Measurements from ENCODE around the gene GPC1.

Gene GPC1

DNA sequence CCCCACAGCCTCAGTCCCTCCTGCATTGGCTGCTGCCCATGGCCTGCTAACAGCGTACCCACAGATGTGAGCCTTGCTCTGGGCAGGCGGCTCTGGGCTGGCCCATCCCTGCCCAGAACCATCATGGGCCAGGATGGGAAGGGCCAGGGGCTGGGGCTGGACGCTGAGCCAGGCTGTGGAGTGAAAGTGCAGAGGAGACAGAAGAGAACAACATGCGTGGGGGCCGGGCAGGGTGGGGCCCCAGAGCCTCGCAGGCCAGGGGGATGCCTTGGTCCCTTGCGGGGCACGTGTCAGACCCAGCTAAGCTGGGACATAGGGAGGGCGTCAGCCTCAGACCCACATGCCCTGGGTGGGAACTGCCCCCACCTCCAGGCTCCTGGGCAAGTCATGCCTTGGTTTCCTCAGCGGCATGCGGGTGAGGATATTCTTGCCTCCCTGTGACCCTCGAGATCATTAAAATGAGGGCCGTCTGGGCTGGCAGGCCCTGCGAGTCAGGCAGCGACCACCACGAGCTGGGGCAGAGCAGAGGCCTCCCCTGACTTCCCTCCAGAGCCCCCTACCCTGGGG lies 27.3 kb downstream of the GPC1 start:
- H3K9me3 ChIP-seq (ENCODE audit: control insufficient read depth, insufficient read depth, low read length) = no peaks in the 10 kb centered on the region
- peaks cover 18% of the 10 kb centered on the region for H3K36me3 ChIP-seq (ENCODE audit: control insufficient read depth, insufficient read depth, low read length)
- H3K27ac ChIP-seq (ENCODE audit: low read depth, low read length) = no peak overlapping the region
- H3K27me3 ChIP-seq (ENCODE audit: control insufficient read depth, insufficient read depth, low read length) = no peaks in the 10 kb centered on the region
- H3K9ac ChIP-seq (ENCODE audit: low read depth, low read length) = no peak overlapping the region
- H3K4me1 ChIP-seq (ENCODE audit: control insufficient read depth, insufficient read depth, low read length) = peaks cover 3% of the 10 kb centered on the region
- no peak overlapping the region for H3K4me3 ChIP-seq (ENCODE audit: low read depth, low read length)

DNA sequence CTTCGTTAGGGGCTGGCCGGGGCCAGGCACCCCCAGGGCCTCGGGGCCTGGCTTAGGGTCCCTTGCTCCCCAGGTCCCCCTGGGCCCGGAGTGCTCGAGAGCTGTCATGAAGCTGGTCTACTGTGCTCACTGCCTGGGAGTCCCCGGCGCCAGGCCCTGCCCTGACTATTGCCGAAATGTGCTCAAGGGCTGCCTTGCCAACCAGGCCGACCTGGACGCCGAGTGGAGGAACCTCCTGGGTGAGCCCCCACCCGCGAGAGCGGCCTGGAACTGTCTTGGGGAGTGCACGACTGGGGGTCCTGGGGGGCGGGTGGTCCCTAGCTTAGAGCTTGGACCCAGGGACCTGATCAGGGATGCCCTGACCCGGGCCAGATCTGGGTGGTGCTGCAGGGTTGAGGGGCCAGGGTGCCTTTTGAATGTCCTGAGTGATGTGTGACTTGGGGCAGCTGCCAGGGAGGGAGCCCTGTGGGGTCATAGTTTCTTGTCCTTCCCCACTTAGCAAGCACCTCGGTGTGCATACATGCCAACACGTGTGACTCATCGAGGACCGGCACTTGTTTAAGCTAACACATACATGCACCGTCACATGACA lies 27.9 kb downstream of the GPC1 start:
- no peak overlapping the region for H3K27ac ChIP-seq (ENCODE audit: low read depth, low read length)
- no peak overlapping the region for H3K9ac ChIP-seq (ENCODE audit: low read depth, low read length)
- no peaks in the 10 kb centered on the region for H3K4me1 ChIP-seq (ENCODE audit: control insufficient read depth, insufficient read depth, low read length)
- H3K4me3 ChIP-seq (ENCODE audit: low read depth, low read length) = no peak overlapping the region
- no peaks in the 10 kb centered on the region for H3K9me3 ChIP-seq (ENCODE audit: control insufficient read depth, insufficient read depth, low read length)
- H3K36me3 ChIP-seq (ENCODE audit: control insufficient read depth, insufficient read depth, low read length) = peaks cover 18% of the 10 kb centered on the region
- no peaks in the 10 kb centered on the region for H3K27me3 ChIP-seq (ENCODE audit: control insufficient read depth, insufficient read depth, low read length)

- Histone ChIP-seq H3K4me3 (ENCODE audit: low read depth, low read length) (no peak overlapping the region), H3K4me1 (ENCODE audit: control insufficient read depth, insufficient read depth, low read length) (no peaks in the 10 kb centered on the region), H3K9ac (ENCODE audit: low read depth, low read length) (no peak overlapping the region), H3K36me3 (ENCODE audit: control insufficient read depth, insufficient read depth, low read length) (peaks cover 18% of the 10 kb centered on the region), H3K9me3 (ENCODE audit: control insufficient read depth, insufficient read depth, low read length) (no peaks in the 10 kb centered on the region), H3K27ac (ENCODE audit: low read depth, low read length) (no peak overlapping the region), H3K27me3 (ENCODE audit: control insufficient read depth, insufficient read depth, low read length) (no peaks in the 10 kb centered on the region)
Measured at GRCh38 chr2:240463866-240464481, 28.5 kb downstream of the GPC1 start.

- Histone ChIP-seq H3K36me3 (ENCODE audit: control insufficient read depth, insufficient read depth, low read length) (peaks cover 18% of the 10 kb centered on the region), H3K9me3 (ENCODE audit: control insufficient read depth, insufficient read depth, low read length) (no peaks in the 10 kb centered on the region), H3K4me1 (ENCODE audit: control insufficient read depth, insufficient read depth, low read length) (no peaks in the 10 kb centered on the region), H3K9ac (ENCODE audit: low read depth, low read length) (no peak overlapping the region), H3K4me3 (ENCODE audit: low read depth, low read length) (no peak overlapping the region), H3K27ac (ENCODE audit: low read depth, low read length) (no peak overlapping the region), H3K27me3 (ENCODE audit: control insufficient read depth, insufficient read depth, low read length) (no peaks in the 10 kb centered on the region; the same call in 1 of the 2 replicates)
Measured at GRCh38 chr2:240464514-240465241, 29.2 kb downstream of the GPC1 start.

DNA sequence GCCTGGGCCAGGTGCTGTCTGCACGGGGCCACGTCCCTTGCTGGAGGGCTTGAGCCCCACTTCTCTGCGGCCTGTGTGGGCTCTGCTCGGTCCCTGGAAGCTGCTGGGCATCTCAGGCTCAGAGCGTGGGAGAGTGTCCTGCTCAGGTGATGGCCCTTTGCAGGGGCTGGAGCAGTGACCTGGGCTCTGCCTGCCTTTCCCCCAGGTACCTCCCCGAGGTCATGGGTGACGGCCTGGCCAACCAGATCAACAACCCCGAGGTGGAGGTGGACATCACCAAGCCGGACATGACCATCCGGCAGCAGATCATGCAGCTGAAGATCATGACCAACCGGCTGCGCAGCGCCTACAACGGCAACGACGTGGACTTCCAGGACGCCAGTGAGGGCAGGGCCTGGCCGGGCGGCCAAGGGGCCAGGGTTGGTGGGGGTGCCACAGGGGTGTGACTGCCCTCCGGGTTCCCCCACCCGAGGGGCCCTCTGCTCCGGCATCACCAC lies 29.9 kb downstream of the GPC1 start:
- Histone ChIP-seq H3K9ac (ENCODE audit: low read depth, low read length) (no peak overlapping the region), H3K27ac (ENCODE audit: low read depth, low read length) (no peak overlapping the region), H3K36me3 (ENCODE audit: control insufficient read depth, insufficient read depth, low read length) (peaks cover 18% of the 10 kb centered on the region), H3K4me3 (ENCODE audit: low read depth, low read length) (no peak overlapping the region), H3K9me3 (ENCODE audit: control insufficient read depth, insufficient read depth, low read length) (no peaks in the 10 kb centered on the region), H3K27me3 (ENCODE audit: control insufficient read depth, insufficient read depth, low read length) (peaks cover under 1% of the 10 kb centered on the region; the same call in 1 of the 2 replicates), H3K4me1 (ENCODE audit: control insufficient read depth, insufficient read depth, low read length) (no peaks in the 10 kb centered on the region)

DNA sequence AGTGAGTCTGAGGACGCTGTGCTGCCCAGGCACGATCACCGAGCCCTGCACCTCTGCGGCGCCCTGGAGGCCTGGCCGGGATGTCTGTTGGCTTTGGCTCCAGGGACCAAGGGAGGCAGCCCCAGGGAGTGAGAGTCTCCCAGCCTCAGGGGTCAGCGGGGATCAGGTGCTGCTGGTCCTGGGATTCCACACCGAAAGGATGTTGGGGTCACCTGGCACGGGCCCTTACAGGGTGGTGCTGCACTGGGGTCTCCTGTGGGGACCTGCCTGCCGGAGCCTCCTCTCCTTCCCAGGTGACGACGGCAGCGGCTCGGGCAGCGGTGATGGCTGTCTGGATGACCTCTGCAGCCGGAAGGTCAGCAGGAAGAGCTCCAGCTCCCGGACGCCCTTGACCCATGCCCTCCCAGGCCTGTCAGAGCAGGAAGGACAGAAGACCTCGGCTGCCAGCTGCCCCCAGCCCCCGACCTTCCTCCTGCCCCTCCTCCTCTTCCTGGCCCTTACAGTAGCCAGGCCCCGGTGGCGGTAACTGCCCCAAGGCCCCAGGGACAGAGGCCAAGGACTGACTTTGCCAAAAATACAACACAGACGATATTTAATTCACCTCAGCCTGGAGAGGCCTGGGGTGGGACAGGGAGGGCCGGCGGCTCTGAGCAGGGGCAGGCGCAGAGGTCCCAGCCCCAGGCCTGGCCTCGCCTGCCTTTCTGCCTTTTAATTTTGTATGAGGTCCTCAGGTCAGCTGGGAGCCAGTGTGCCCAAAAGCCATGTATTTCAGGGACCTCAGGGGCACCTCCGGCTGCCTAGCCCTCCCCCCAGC lies 30.5 kb downstream of the GPC1 start:
- no peak overlapping the region for H3K27ac ChIP-seq (ENCODE audit: low read depth, low read length)
- H3K9ac ChIP-seq (ENCODE audit: low read depth, low read length) = no peak overlapping the region
- H3K9me3 ChIP-seq (ENCODE audit: control insufficient read depth, insufficient read depth, low read length) = no peaks in the 10 kb centered on the region
- H3K27me3 ChIP-seq (ENCODE audit: control insufficient read depth, insufficient read depth, low read length) = peaks cover 3% of the 10 kb centered on the region; the same call in 1 of the 2 replicates
- no peaks in the 10 kb centered on the region for H3K4me1 ChIP-seq (ENCODE audit: control insufficient read depth, insufficient read depth, low read length)
- H3K36me3 ChIP-seq (ENCODE audit: control insufficient read depth, insufficient read depth, low read length) = peaks cover 18% of the 10 kb centered on the region
- no peak overlapping the region for H3K4me3 ChIP-seq (ENCODE audit: low read depth, low read length)

DNA sequence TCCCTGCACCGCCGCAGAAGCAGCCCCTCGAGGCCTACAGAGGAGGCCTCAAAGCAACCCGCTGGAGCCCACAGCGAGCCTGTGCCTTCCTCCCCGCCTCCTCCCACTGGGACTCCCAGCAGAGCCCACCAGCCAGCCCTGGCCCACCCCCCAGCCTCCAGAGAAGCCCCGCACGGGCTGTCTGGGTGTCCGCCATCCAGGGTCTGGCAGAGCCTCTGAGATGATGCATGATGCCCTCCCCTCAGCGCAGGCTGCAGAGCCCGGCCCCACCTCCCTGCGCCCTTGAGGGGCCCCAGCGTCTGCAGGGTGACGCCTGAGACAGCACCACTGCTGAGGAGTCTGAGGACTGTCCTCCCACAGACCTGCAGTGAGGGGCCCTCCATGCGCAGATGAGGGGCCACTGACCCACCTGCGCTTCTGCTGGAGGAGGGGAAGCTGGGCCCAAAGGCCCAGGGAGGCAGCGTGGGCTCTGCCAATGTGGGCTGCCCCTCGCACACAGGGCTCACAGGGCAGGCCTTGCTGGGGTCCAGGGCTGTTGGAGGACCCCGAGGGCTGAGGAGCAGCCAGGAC lies 31.2 kb downstream of the GPC1 start:
- H3K36me3 ChIP-seq (ENCODE audit: control insufficient read depth, insufficient read depth, low read length) = peaks cover 18% of the 10 kb centered on the region
- no peaks in the 10 kb centered on the region for H3K4me1 ChIP-seq (ENCODE audit: control insufficient read depth, insufficient read depth, low read length)
- H3K9me3 ChIP-seq (ENCODE audit: control insufficient read depth, insufficient read depth, low read length) = no peaks in the 10 kb centered on the region
- H3K9ac ChIP-seq (ENCODE audit: low read depth, low read length) = no peak overlapping the region
- no peak overlapping the region for H3K27ac ChIP-seq (ENCODE audit: low read depth, low read length)
- no peak overlapping the region for H3K4me3 ChIP-seq (ENCODE audit: low read depth, low read length)
- peaks cover 3% of the 10 kb centered on the region; the same call in 1 of the 2 replicates for H3K27me3 ChIP-seq (ENCODE audit: control insufficient read depth, insufficient read depth, low read length)

DNA sequence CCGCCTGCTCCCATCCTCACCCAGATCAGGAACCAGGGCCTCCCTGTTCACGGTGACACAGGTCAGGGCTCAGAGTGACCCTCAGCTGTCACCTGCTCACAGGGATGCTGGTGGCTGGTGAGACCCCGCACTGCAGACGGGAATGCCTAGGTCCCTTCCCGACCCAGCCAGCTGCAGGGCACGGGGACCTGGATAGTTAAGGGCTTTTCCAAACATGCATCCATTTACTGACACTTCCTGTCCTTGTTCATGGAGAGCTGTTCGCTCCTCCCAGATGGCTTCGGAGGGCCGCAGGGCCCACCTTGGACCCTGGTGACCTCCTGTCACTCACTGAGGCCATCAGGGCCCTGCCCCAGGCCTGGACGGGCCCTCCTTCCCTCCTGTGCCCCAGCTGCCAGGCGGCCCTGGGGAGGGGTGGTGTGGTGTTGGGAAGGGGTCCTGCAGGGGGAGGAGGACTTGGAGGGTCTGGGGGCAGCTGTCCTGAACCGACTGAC lies 31.7 kb downstream of the GPC1 start:
- peaks cover 3% of the 10 kb centered on the region; the same call in 1 of the 2 replicates for H3K27me3 ChIP-seq (ENCODE audit: control insufficient read depth, insufficient read depth, low read length)
- no peak overlapping the region for H3K27ac ChIP-seq (ENCODE audit: low read depth, low read length)
- H3K4me1 ChIP-seq (ENCODE audit: control insufficient read depth, insufficient read depth, low read length) = no peaks in the 10 kb centered on the region
- no peak overlapping the region for H3K4me3 ChIP-seq (ENCODE audit: low read depth, low read length)
- H3K36me3 ChIP-seq (ENCODE audit: control insufficient read depth, insufficient read depth, low read length) = peaks cover 18% of the 10 kb centered on the region
- no peaks in the 10 kb centered on the region for H3K9me3 ChIP-seq (ENCODE audit: control insufficient read depth, insufficient read depth, low read length)
- no peak overlapping the region for H3K9ac ChIP-seq (ENCODE audit: low read depth, low read length)

- Histone ChIP-seq H3K36me3 (ENCODE audit: control insufficient read depth, insufficient read depth, low read length) (peaks cover 18% of the 10 kb centered on the region), H3K27me3 (ENCODE audit: control insufficient read depth, insufficient read depth, low read length) (peaks cover 3% of the 10 kb centered on the region; the same call in 1 of the 2 replicates), H3K9me3 (ENCODE audit: control insufficient read depth, insufficient read depth, low read length) (no peaks in the 10 kb centered on the region), H3K9ac (ENCODE audit: low read depth, low read length) (no peak overlapping the region), H3K4me3 (ENCODE audit: low read depth, low read length) (no peak overlapping the region), H3K4me1 (ENCODE audit: control insufficient read depth, insufficient read depth, low read length) (no peaks in the 10 kb centered on the region), H3K27ac (ENCODE audit: low read depth, low read length) (no peak overlapping the region)
Measured at GRCh38 chr2:240467659-240468302, 32.3 kb downstream of the GPC1 start.

Measured in HUES48 (cell line).